ENCODE measurements around the gene PCDHGA10.

DNA sequence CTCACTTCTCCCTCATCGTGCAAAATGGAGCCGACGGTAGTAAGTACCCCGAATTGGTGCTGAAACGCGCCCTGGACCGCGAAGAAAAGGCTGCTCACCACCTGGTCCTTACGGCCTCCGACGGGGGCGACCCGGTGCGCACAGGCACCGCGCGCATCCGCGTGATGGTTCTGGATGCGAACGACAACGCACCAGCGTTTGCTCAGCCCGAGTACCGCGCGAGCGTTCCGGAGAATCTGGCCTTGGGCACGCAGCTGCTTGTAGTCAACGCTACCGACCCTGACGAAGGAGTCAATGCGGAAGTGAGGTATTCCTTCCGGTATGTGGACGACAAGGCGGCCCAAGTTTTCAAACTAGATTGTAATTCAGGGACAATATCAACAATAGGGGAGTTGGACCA lies 18.5 kb downstream of the PCDHGA10 start:
- TF ChIP-seq CTCF (IDR thresholded peaks at IDR 0.05) (no peak), POLR2AphosphoS5 (IDR thresholded peaks at IDR 0.05) (no peak), POLR2A (IDR thresholded peaks at IDR 0.05) (no peak)
